DMS53 treated with DMSO at 0.1 percent for 48 hours (cell line): ENCODE data around the gene ZFX.

Experiments
- DNase-seq: peaks from one replicate; lab custom pipeline; 2025; ENCODE audit not compliant: unreplicated experiment; lab: John Stamatoyannopoulos, UW

The ZFX gene

GRCh38 chrX:24232796-24233195 lies 83.3 kb downstream of the ZFX start:
- DNase-seq: no peak

DNA sequence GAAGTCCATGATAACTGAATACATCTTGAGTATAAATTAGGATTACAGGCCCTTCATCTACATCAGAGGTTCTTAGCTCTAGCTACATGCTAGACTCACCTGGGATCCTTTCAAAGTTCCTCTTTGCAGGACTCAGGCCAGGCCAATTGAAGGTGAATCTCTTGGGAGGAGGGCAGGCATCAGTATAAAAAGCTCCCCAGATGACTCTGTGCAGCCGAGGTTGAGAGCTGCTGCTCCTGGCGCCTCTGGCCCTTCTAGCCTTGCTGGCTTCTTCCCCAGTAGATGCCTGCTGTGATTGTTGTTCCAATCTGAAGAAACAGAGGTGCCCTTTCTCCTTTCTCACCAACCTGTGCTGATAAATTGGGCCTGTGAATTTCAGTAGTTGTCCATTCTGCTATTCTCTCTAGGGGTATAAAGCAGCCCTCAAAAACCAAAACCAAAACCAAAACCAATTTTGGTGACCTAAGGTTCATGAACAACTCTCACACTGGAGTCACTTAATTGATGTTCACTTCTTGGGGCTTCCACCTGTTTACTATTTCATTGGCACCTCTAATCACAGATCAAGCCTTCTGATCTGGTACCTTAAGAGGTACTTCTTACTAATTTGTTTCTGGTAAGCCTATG lies 85.7 kb downstream of the ZFX start:
- no peak for DNase-seq

DNA sequence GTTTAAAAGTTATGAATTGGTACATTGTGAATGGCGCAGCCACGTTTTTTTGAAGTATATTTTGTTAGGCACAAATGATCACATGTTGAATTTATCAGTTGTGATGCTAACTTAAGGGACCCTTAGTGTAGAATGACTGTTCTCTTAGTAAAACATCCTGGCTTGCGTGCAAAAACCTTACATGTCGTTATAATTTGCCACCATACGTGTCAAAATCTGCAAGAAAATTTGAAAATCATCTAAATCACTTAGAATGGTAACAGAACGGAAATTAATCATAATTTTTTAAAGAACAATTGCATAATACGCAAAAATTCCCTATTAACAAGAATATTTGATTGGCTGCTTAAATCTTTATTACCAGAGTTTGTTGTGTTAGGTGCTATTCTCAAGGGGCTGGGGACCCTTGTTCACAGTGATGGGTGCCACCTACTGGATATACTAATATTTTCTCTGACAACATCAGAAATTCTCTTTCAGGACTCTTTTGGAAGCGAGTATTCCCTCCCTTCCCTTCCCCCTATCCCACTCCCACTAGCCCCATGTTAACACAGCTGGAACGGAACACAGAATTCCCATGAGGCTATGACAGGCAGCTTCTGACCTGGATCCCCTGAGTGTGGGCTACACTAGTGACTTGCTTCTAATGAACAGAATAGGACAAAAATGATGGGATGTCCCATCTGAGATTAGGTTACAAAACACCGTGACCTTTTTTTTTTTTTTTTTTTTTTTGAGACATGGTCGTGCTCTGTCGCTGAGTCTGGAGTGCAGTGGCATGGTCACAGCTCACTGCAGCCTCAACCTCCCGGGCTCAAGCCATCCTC lies 92.5 kb downstream of the ZFX start:
- peak; percentile 43 for DNase-seq

GRCh38 chrX:24242649-24243175 lies 93.2 kb downstream of the ZFX start:
- no peak for DNase-seq

- DNase-seq: no peak
Measured at GRCh38 chrX:24243188-24243587, 93.7 kb downstream of the ZFX start.

DNA sequence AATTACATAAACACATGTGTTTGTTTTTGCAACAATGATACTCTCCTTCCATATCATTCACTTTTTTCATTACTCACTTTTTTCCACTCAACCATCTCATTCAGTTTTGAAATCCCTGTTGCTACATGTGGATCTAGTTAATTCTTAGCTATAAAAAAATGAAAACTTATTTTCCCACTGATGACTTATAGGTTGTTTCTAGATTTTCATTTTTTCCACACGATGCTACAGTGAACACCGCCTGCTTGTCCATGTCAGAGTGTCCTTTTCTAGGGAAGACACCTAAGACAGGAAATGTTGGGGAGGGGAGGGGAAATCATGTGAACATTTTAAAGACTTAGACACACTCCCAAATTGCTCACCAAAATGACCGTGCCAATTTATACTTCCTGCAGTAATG lies 94.2 kb downstream of the ZFX start:
- no peak for DNase-seq

DNA sequence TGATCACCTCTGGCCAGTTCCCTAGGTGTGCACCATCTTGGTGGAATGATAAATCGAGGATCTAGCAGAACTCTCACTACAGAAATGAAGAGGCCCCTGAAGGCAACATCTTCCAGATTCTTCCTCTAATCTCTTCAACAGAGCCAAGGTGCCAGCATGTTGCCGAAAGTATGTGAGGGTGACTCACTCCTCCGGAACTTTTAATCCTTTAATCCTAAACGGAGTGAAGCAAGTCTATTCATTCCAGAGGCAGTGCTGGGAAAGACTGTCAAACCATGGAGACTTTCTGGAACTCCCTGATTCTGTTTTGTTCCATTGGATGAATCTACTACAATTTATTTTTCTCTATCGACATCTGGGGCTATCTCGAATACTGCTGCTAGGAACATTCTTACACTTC lies 95.7 kb downstream of the ZFX start:
- no peak for DNase-seq

DNA sequence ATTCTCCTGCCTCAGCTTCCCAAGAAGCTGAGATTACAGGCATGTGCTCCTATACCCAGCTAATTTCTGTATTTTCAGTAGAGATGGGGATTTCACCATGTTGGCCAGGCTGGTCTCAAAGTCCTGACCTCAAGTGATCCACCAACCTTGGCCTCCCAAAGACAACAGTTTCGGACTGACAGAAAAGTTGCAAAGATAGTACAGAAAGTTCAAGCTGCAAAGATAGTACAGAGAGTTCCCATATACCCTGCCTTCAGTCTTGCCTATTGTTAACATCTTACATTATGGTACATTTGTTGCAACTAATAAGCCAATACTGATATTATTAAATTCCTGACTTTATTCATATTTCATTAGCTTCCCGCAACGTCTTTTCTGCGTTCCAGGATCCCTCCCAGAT lies 98.5 kb downstream of the ZFX start:
- DNase-seq: no peak

DNA sequence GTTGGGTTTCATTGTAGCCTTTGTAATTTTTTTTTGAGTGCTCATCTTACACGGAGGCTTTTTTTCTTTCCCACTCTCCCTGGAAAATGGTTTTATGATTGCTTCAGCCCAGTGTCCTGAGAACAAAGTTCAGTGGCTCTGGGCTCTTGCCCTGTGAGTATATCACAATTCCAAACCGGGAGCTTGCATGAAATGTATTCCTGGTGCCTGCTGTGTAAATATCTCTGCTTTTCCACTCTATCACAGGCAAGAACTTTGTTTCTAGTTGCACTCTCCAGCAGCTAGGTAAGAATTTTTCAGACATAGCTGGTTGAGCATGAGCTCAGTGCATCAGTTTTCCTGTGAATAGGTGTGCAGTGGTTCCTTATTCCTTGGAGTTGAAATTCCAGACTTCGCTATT lies 103.5 kb downstream of the ZFX start:
- no peak for DNase-seq

DNA sequence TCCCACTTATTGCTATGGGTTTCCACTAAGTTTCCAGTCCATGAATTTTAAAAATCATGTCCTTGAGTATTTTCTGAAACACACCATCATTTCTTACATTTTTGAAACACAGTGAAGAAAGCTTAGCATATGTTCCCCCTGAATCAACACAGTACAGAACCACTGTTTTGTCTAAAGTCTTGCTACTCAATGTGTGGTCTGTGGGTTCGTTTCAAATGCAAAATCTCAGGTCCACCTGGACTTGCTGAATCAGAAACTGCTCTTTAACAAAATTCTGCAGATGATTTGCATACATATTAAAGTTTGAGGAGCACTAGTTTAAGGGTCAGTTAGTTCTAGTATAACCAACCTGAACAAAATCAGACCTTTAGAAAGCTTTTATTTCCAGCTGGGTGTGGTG lies 103.9 kb downstream of the ZFX start:
- DNase-seq: no peak

- no peak for DNase-seq
Measured at GRCh38 chrX:24257011-24257410, 107.5 kb downstream of the ZFX start.

DNA sequence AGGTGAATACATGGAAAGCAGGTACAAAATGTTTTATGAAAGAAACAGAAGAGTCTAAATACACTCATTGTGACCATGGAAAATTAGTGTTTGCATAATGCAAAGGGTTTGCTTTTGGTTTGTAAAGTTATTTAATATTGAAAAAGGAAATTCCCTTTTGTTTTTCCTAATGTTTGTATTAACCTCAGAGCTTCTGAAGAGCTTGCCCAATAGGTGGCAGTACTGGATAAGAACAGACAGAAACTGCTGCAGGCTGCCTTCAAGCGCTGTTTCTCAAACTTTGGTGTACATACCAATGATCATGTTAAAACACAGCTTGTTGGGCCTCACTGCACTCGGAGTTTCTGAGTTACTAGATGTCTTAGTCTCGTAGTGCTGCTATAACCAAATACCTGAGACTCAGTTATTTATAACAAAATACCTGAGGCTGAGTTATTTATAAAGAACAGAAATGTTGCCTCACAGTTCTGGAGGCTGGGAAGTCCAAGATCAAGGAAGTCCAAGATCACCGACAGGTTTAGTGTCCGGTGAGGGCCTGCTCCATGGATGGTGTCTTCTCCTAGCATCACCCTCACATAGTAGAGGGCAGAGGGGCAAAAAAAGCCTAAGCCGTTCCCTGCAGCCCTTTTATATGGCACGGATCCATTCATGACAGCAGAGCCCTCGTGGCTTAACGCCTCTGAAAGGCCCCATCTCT lies 110.2 kb downstream of the ZFX start:
- peak; percentile 43 for DNase-seq

- DNase-seq: no peak
Measured at GRCh38 chrX:24260842-24261550, 111.5 kb downstream of the ZFX start.

GRCh38 chrX:24262309-24262708 lies 112.8 kb downstream of the ZFX start:
- no peak for DNase-seq

- no peak for DNase-seq
Measured at GRCh38 chrX:24264383-24264782, 114.9 kb downstream of the ZFX start.
